ENCODE results near the gene CRYBB1.

Gene CRYBB1

GRCh38 chr22:26617271-26618199, at the start of gene CRYBB1:
Gene CRYBB1 (minus strand): TSS chr22:26618027. CDS start chr22:26616319, 1,708 bp downstream.
- DNase-seq (ENCODE audit: low read depth in 2 of 2): no peak

GRCh38 chr22:26667140-26667539, 49.3 kb upstream of the CRYBB1 start:
- DNase-seq (ENCODE audit: low read depth in 2 of 2): no peak

- DNase-seq (ENCODE audit: low read depth in 2 of 2): no peak
Measured at GRCh38 chr22:26665813-26666231, 48.0 kb upstream of the CRYBB1 start.

- no peak for DNase-seq (ENCODE audit: low read depth in 2 of 2)
Measured at GRCh38 chr22:26663374-26663923, 45.6 kb upstream of the CRYBB1 start.

GRCh38 chr22:26662160-26662559, 44.3 kb upstream of the CRYBB1 start:
- no peak for DNase-seq (ENCODE audit: low read depth in 2 of 2)

GRCh38 chr22:26660961-26661578, 43.2 kb upstream of the CRYBB1 start:
- no peak for DNase-seq (ENCODE audit: low read depth in 2 of 2)

GRCh38 chr22:26660356-26660755, 42.5 kb upstream of the CRYBB1 start:
- DNase-seq (ENCODE audit: low read depth in 2 of 2): no peak

GRCh38 chr22:26658671-26659478, 41.0 kb upstream of the CRYBB1 start:
- DNase-seq (ENCODE audit: low read depth in 2 of 2): peak in 1 of 2 donors; percentile 64

- no peak for DNase-seq (ENCODE audit: low read depth in 2 of 2)
Measured at GRCh38 chr22:26658161-26658560, 40.3 kb upstream of the CRYBB1 start.

GRCh38 chr22:26656891-26657851, 39.3 kb upstream of the CRYBB1 start, which contains the start of gene MIAT:
Gene MIAT (plus strand): TSS chr22:26657588.
- DNase-seq (ENCODE audit: low read depth in 2 of 2): no peak

GRCh38 chr22:26651815-26652214, 34.0 kb upstream of the CRYBB1 start:
- DNase-seq (ENCODE audit: low read depth in 2 of 2): no peak

- no peak for DNase-seq (ENCODE audit: low read depth in 2 of 2)
Measured at GRCh38 chr22:26650722-26651421, 33.0 kb upstream of the CRYBB1 start.

GRCh38 chr22:26648528-26649388, 30.9 kb upstream of the CRYBB1 start:
- DNase-seq (ENCODE audit: low read depth in 2 of 2): no peak

GRCh38 chr22:26648011-26648497, 30.2 kb upstream of the CRYBB1 start:
- DNase-seq (ENCODE audit: low read depth in 2 of 2): no peak

- no peak for DNase-seq (ENCODE audit: low read depth in 2 of 2)
Measured at GRCh38 chr22:26646158-26646557, 28.3 kb upstream of the CRYBB1 start.

GRCh38 chr22:26643418-26644100, 25.7 kb upstream of the CRYBB1 start:
- no peak for DNase-seq (ENCODE audit: low read depth in 2 of 2)

- DNase-seq (ENCODE audit: low read depth in 2 of 2): peak; percentile 48 to 56
Measured at GRCh38 chr22:26642465-26643417, 24.9 kb upstream of the CRYBB1 start.

Data from stimulated activated CD4-positive, alpha-beta T cell treated with anti-CD3 and anti-CD28 coated beads, Interleukin-1b, Interleukin-23, amount 100 ng/mL, for 1 hour (primary cell).